ENCODE data around the gene CAMTA1.
"Not testable (repeated sequence)": the region's sequence is repeated elsewhere in the genome, so short reads cannot be mapped to it uniquely, and the experiment has no call there.

The CAMTA1 gene

DNA sequence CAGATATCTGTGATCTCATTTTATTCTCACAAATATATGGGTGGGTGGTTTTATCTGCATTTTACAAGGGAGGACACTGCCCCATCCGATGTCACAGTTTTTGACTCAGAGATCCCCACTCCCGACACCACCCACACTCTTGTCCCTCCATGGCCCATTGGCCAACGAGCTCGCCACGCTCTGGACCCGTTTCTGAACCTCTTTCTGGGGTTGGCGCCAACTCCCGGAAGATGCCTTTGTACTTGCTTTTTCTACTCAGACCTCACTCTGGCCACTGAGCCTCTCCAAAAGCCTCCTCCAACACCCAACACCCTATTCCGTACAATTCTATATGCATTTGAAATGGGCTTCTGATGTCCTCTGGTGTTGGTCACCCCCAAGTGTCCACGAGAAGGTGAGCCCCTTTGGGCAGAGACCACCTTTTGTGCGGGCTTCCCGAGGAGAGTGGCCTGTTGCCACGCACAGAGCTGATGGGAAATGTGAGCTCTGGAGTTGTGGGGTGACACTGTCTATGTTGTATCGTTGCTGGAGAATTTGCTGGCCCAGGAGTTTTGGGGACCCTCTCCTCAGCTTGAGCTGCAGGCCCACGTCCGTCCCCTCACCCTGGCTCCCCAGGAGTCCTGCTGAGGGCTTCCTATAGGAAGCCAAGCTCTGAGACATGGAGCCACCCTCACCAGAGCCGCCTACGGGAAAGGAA lies 618.9 kb downstream of the CAMTA1 start:
- DNase-seq = no peak

DNA sequence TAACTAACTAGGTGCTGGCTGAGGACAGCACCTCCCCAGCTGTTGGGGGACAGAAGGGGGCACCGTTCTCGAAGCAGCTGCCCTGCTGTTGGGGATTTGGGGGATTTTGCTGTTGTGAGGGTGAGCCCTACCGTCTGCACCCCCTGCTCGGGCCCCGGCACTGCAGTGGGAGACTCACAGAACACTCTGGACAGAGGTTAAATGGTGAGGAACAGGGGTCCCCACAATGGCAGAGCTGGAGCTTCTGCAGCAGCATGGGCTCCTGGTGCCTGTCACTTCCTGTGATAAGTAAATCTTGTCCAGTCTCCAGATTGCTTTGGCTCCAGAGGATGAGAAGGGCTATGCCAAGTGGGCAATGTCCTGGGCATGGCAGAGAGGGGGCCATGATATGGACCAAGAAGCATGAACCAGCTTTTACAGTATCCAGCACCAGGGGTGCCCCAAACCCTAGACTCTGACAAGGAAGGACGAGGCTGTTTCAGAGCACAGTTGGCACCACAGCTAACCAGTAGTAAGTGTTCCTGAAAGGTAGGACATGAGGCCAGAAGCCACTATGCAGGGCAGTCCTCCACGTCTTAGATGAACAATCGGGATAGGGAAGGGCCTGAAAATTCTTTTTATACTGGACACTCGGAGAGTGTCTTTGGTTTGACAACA lies 620.7 kb downstream of the CAMTA1 start:
- DNase-seq = no peak

DNA sequence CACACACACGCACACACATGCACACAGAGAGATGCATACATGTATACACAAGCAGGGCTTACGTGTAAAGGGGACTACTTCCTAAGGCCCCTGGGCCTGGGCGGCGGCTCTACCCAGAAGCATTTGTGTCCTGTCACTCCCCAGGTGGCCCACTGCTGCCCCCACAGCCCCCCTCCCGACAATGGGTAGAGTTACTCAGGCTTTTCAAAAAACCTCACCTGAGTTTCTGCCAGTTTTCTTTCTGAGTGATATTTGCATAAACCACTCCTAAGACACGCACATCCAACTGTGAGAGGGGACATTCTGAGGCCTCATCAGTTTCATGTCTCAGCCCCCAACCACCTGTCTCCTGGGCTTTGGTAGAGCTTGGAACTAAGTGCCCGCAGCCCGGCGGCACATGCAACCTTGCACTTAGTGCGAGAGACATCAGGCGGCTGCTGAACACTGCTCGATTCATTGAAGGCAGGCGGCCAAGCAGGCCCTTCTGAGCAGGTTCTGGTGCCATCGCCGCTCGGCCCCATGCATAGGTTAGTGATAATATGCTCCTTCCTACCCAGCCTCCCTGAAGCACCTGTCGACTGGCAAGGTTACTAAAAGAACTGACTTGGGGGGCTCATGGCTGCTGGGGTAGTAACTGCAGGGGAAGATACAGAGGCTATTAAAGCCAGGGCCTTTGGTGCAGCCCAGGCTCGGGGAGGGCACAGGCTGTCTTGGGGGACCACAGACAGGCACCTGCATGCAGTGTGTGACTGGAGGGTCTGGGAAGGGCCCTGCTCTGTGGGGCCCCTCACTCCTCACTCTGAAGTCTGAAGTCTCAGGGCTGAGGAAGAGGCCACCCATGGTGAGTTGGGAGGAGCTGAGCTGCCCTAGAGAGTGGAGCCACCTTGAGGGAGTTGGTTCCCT lies 621.6 kb downstream of the CAMTA1 start:
- no peak for DNase-seq

DNA sequence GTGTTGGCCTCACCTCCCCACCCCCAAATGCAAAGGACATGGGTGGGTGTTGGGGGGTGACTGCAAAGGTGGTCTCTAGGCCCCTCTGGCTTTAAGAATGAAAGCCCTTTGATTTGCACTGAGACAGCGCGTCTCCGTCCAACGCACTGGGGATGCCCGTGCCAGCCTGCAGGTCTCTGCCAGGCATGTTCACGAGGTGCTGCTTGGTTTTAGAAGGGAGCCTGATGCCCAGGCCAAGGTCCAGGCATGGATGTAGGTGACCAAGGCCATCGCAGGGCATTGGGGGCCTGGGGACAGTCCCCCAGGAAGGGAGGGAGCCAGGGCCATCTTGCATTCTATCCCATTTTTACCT lies 622.3 kb downstream of the CAMTA1 start:
- no peak for DNase-seq

DNA sequence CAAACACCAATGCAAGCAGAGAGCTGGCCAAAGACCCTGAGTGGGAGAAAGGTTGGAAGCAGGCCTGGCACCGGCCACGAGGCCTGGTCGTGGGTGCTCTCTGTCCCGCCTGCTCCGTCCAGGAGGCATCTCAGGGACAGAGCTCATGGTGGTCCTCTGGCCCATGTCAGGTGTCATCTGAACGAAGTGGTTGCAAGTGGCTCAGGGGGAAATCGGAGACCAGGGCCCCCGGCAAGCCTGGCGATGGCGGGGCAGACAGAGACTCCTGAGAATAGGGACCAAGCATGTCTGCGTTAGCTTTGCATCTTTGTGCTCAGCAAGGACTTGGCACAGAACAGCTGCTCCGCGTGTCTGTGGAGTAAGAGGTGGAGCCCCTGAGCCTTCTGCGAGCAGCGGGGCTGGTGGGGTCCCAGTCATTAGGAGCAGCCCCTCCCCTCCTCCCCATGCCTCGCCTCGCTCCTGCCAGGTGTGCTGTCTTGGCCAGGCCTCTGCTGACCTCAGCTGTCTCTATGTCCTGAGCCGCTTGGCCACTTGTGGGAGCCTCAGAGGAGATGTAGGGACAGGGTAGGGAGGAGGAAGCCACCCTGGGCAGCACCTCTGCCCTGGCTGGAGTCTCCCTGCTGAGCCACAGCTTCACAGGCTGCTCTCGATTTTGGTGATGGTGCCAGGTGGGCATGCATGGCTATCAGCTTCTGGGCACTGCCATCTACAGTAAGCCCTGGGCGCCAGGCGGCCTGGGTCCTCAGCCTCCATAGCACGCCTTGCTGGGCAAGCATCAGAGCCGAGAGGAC lies 622.9 kb downstream of the CAMTA1 start:
- DNase-seq = no peak

DNA sequence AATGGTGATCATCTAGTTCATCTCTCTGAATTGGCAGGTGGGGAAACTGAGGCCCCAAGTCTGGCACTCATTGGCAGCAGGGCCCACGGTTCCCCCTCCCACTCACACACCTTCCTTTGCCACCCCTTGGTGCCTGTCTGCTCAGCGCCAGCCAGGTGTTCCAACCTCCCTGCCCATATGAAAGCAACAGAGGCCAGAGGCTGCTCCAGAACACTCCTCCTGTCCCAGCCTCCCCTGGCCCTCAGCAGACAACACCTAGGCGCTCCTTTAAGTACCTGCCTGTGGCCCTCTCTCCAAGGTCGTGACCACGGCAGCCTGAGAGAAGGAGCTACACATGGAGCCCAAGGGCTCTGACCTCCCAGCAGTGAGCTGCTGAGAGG lies 623.5 kb downstream of the CAMTA1 start:
- DNase-seq = no peak

DNA sequence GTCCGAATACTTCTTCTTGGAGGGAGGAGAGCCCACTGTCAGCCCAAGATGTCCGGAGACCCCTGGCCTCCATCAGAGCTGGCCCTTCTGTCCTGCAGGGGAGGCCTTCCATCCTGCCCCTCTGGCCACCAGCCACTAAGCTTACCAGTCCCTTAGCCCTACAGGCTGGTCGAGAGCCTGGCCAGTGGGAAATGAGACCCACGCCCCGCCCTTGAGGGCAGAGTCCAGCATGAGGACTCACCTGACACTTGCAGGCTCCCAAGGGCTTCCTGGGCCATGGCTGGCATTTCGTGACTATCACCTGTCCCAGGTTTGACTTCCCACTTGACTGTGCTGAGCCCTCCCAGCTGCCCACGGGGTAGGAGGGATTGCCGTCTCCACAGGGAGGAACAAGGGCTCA lies 624.0 kb downstream of the CAMTA1 start:
- no peak for DNase-seq

DNA sequence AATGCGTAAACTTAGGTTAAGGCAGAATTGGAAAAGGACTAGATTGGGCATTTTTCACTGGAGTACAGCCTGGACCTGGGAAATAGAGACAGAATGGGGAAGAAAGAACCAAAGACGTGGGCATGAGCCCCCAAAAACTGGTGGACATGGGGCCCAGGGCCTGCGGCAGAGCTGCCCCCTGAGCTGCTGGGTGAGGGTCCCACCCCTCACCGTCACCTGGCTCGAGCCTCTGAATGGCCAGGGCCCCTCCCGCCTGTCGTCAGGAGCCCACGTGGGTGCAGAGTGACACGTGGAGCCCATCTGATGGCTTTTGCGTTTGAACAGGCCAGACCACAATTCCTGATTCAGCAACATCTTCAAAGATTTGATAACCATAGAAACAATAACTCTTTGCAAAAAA lies 624.9 kb downstream of the CAMTA1 start:
- DNase-seq = no peak

DNA sequence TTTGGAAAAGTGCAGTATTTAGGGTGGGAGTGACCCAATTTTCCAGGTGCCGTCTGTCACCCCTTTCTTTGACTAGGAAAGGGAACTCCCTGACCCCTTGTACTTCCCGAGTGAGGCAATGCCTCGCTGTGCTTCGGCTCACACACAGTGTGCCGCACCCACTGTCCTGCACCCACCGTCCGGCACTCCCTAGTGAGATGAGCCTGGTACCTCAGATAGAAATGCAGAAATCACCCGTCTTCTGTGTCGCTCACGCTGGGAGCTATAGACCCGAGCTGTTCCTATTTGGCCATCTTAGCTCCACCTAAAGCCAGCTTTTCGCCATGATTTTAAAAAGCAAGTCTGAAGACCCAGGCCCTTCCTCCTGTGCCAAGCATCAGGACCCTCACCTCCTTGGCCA lies 632.4 kb downstream of the CAMTA1 start:
- DNase-seq = not testable (repeated sequence)

DNA sequence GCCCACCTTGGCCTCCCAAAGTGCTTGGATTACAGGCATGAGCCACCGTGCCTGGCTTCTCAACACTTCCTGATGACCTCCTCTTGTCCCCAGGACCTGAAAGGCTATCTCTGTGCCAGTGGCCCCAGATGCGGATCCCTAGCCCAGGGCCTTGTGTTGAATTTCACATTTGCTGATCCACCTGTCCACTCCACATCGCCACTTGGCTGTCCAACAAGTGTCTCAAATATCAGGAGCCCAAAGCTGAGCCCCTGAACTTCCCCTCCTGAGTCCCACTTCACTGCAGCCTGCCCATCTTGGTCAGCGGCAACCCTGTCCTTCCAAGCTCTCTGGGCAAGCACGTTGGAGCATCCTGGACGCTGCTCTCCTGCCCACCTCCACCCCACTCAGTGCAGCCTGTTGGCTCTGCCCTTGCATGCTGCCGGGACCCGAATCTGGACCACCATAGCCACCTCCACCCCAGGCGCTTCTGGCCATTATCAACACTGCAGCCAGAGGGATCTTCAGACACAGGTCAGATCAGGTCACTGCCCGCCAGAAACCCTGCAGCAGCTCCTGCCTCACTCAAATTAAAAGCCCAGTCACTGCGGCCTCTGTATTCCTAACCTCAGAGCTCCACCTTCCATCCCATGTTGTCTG lies 633.3 kb downstream of the CAMTA1 start:
- no peak for DNase-seq

DNA sequence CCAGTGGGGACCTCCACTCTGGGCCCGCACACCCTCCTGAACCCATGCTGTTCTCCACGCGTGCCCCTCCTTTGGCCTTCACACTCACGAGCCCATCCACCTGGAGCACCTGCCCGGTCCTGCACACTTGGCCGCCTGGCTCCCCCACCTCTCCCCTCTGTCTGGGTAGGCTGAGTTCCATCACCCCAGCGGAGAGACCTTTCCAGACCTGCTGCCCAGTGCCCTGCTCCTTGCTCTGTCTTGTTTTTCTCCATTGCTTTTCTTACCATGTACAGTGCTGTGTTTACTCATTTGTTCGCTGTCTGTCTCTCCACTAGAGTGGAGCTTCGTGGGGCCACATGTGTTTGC lies 634.8 kb downstream of the CAMTA1 start:
- no peak for DNase-seq

DNA sequence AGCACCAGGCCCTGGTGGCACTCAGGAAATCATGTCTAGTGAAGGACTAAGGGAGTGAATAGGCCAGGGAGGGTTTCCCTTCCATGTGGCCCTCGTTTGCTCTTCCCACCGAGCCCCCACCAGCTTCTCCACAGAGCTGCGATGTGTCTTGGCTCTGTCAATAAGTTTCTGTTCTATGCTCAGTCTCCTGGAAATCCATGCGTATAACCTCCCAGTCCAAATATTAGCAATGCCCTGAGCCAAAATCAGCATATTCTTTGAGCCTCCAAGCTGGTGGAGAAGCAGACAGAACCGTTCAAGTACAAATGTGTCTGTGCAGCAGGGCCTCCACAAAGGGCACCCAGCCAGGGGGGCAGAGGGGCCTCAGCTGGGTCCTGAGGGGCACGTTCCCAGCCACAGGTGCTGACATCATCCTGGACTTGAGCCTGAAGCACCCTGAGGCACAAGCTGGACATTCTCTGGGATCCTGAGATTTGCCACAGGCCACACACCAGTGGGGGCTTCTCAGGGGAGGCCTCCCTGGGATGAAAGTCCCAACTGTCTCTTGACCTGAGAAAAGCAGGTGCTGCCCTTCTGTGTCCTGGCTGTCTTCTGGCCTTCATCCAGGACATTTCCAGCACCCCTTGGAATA lies 635.3 kb downstream of the CAMTA1 start:
- DNase-seq = no peak

DNA sequence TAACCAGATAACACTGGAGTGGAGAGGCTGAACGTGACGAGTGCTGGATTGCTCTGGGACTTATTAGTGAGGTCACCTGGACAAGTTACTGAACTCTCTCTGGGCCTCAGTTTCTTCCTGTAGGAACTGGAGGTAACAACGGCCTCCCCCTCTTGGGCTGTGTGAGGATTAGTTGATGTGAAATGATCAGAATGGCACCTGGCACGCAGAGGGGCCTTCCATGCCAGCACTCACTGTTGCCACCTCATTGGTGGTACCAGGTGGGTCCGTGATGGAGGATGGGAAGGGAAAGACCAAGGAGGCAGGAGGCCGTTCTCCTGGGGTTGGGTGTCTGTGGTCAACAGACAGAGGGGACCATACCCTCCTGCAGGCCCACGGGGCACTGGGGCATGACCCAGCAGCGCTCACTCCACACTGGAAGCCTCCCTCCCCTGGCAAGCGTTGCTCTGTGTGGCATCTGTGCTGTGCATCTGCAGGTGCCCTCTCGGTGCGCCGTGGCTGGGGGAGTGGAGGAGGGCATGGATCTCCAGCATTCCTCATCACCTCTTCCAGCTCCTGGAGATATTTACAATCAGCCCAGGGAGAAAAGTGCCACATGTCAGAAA lies 636.3 kb downstream of the CAMTA1 start:
- DNase-seq = no peak

DNA sequence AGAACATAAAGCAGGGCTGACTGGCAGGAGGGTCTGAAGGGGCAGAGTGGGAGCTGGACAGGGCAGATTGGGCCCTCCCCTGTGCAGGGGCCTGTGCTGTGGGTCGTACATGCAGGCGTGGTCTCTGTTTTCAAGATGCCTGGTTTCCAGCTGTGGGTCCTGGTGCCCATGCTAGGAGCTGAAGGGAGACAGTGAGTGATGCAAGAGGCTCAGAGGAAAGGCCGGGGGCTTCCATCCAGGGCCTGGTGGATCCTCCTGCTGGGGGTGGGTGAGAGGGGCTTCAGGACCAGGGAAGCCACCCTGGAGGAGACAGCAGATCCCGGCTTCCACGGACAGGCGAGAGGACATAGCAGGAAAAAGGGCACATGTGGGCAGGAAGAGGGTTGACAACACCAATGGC lies 636.8 kb downstream of the CAMTA1 start:
- no peak for DNase-seq

DNA sequence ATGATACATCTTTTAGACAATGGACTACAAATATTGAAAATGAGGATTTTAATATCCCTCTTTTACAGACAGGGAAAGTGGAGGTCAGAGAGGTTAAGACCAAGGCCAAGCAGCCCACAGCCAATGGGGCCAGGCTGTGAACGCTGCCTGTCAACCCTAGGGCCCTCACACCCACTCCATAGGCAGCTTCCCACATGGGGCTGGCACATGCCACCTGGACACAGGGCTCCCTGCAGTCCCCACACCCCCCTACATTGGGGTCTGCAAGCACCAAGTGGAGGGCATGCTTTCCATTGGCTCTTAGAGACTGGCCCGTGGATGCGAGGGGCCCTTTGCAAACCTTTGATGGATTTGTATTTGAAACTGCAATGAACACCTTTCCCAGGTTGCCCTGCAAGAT lies 637.3 kb downstream of the CAMTA1 start:
- DNase-seq = no peak

DNA sequence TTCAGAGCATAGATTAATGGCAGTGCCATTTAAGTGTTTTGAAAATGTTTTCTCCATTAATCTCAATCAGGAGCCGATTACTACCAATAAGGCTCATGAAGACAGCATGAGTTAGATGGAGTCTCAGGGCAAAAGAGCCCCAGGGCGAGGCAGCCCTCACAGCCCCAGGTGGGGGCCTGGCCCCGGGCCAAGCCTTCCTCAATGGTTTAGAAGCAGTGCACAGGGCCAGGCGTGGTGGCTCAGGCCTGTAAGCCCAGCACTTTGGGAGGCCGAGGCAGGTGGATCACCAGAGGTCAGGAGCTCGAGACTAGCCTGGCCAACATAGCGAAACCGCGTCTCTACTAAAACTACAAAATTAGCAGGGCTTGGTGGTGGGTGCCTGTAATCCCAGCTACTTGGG lies 637.7 kb downstream of the CAMTA1 start:
- DNase-seq = no peak

DNA sequence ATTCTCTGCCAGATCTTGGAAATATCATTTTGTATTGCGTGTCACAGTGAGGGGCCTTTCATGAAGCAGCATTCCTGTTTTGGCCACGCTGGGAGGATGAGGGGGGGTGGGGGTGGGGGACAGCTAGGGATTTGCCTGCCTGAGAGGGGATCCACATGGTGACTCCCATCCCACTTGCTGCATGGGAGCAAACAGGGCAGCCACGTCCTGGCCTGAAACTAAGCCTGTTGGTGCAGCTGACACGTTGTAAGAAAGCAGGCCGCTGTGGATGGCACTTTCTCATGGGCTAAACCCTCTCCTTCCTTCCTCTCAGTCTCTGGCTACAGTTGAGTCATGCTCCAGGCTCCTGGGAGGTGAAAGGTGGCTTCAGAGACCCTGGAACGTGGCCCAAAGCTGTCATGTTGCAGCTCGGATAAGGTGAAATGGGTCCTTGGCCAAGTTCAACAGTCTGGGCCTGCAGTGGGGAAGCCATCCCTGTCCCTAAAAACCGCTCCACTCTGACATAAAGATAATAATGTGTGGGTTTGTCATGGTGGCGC lies 639.2 kb downstream of the CAMTA1 start:
- DNase-seq = no peak

DNA sequence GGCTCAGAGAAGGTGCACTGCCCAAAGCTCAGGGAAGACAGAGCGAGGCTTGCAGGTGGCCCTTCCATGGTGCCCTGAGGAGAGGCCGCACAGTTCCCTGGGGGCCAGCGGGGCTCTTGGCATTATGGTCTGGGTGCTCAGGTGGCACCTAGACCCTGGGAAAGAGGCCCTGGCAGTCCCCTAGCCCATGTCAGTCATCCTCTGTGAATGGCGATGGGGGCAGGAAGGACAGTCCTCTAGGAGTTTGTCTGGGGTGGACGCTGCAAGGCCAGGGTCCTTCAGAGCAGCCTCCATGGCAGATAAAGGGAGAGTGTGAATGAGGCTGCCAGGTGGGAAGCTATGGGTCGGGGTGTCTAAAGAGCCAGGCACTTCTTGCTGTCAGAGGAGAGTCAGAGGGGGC lies 640.0 kb downstream of the CAMTA1 start:
- DNase-seq = no peak

DNA sequence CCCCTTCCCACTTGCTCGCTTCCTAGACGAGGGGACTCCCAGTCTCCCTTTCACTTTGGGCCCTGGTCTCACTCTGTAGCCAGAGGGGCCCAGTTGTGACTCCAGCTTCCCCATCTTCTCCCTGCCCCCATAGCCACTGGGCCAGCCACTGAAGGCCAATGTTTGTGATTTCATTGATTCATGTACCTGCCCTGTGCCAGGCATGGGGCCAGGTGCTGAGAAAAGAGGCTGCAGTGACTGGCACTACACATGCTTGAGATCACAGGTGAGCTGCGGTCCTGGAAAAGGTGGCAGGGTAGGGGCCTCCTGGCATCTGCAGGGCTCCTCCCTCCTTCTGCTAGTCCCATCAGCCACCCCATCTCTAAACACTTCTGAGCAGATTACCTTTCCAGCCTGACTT lies 640.5 kb downstream of the CAMTA1 start:
- DNase-seq = no peak

DNA sequence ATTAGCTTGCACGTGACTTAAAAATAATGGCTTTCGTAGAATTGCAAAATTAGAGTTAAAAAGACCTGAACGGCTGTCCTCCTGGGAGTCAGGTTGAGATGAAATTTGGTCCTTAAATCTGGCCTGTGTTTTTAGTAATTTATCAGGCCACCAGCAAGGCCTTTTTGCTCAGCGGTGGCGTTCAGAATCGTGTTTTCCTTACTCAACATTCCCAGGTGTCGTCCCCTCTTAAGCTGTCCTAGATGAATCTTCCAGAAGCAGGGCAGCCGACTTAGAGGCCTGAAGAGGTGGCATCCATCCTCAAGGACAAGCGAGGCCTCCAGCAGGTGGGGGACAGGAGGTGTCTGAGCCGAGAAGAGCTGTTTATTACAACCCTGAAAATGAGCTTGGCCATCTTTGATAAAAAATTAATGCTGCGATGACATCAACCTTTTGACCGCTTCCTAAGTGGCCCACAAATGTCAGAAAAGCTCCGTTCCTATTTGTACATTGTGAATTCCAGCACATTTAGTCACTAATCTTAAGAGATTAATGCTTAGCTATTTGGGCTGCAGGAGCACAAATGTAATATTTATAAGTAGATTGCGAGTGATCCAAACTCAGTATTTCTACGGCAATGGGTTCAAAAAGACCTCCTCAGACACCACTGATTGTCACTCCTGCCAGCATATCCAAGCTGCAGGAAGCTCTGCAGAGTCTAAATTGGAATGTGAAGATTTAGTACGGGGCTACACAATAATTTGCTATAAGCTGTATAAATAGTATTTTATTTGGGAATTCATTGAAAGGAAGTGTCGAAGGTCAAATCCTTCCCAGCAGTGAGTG lies 641.7 kb downstream of the CAMTA1 start:
- DNase-seq = no peak
